Measurements from ENCODE around the gene ACP2.
A peak's percentile ranks its signal among the peaks of the same experiment; 100 is the strongest.

Gene ACP2

GRCh38 chr11:47258317-47258902 lies 9.8 kb upstream of the ACP2 start:
- H3K9ac ChIP-seq (ENCODE audit: low read length) = no peak overlapping the region
- H4K20me1 ChIP-seq (ENCODE audit: insufficient read depth, low read length) = no peaks in the 10 kb centered on the region
- H3K9me3 ChIP-seq (ENCODE audit: insufficient read depth, low read length) = no peaks in the 10 kb centered on the region
- no peaks in the 10 kb centered on the region for H3K79me2 ChIP-seq (ENCODE audit: low read length)
- no peaks in the 10 kb centered on the region for H3K4me1 ChIP-seq (ENCODE audit: low read length)
- H2AFZ ChIP-seq (ENCODE audit: low read depth, low read length) = no peak overlapping the region
- no peaks in the 10 kb centered on the region for H3K27me3 ChIP-seq (ENCODE audit: low read depth, low read length)
- H3K4me3 ChIP-seq (ENCODE audit: low read length) = no peak overlapping the region
- no peaks in the 10 kb centered on the region for H3K36me3 ChIP-seq (replicated peaks; ENCODE audit: low read depth, low read length)
- H3K27ac ChIP-seq (ENCODE audit: low read length) = no peak overlapping the region
- H3K4me2 ChIP-seq (ENCODE audit: low read length) = no peak overlapping the region
- TF ChIP-seq EZH2phosphoT487 (IDR thresholded peaks at IDR 0.05; ENCODE audit: low read depth) (no peak), CTCF (IDR thresholded peaks at IDR 0.05; ENCODE audit: low read depth, low read length) (no peak)

- no peak within 1 kb of the TSS for H3K27ac ChIP-seq (ENCODE audit: low read length)
Observed at GRCh38 chr11:47257517-47258316, 9.1 kb upstream of the ACP2 start, which contains the start of gene NR1H3. Gene NR1H3, plus strand, starts transcription at chr11:47257996. Its CDS starts 1,221 bp downstream, at chr11:47259217.

GRCh38 chr11:47257177-47257516 lies 8.5 kb upstream of the ACP2 start:
- Histone ChIP-seq H3K4me1 (ENCODE audit: low read length) (no peaks in the 10 kb centered on the region), H3K27ac (ENCODE audit: low read length) (no peak overlapping the region), H3K27me3 (ENCODE audit: low read depth, low read length) (no peaks in the 10 kb centered on the region), H3K4me3 (ENCODE audit: low read length) (no peak overlapping the region), H3K79me2 (ENCODE audit: low read length) (no peaks in the 10 kb centered on the region), H3K9me3 (ENCODE audit: insufficient read depth, low read length) (no peaks in the 10 kb centered on the region), H3K36me3 (replicated peaks; ENCODE audit: low read depth, low read length) (no peaks in the 10 kb centered on the region), H2AFZ (ENCODE audit: low read depth, low read length) (no peak overlapping the region), H3K4me2 (ENCODE audit: low read length) (no peak overlapping the region), H4K20me1 (ENCODE audit: insufficient read depth, low read length) (no peaks in the 10 kb centered on the region), H3K9ac (ENCODE audit: low read length) (no peak overlapping the region)
- no peak for TF ChIP-seq CTCF (IDR thresholded peaks at IDR 0.05; ENCODE audit: low read depth, low read length)
- TF ChIP-seq EZH2phosphoT487 (IDR thresholded peaks at IDR 0.05; ENCODE audit: low read depth) = no peak

More at GRCh38 chr11:47257517-47258316, 9.1 kb upstream of the ACP2 start, which contains the start of gene NR1H3:
- H3K9me3 ChIP-seq (ENCODE audit: insufficient read depth, low read length) = no peaks in the 10 kb centered on the region
- H3K4me1 ChIP-seq (ENCODE audit: low read length) = no peaks in the 10 kb centered on the region
- TF ChIP-seq CTCF (IDR thresholded peaks at IDR 0.05; ENCODE audit: low read depth, low read length) = peak; percentile 19; the same call in 1 of the 2 replicates
- TF ChIP-seq EZH2phosphoT487 (IDR thresholded peaks at IDR 0.05; ENCODE audit: low read depth) = no peak
- no peak within 1 kb of the TSS for H3K4me2 ChIP-seq (ENCODE audit: low read length)
- no peaks in the 10 kb centered on the region for H4K20me1 ChIP-seq (ENCODE audit: insufficient read depth, low read length)
- H3K9ac ChIP-seq (ENCODE audit: low read length) = no peak within 1 kb of the TSS
- no peak within 1 kb of the TSS for H2AFZ ChIP-seq (ENCODE audit: low read depth, low read length)
- no peaks in the 10 kb centered on the region for H3K79me2 ChIP-seq (ENCODE audit: low read length)
- no peaks in the 10 kb centered on the region for H3K27me3 ChIP-seq (ENCODE audit: low read depth, low read length)
- H3K4me3 ChIP-seq (ENCODE audit: low read length) = no peak within 1 kb of the TSS
- H3K36me3 ChIP-seq (replicated peaks; ENCODE audit: low read depth, low read length) = no peaks in the 10 kb centered on the region

- H3K4me3 ChIP-seq (ENCODE audit: low read length) = no peak overlapping the region
- H3K4me2 ChIP-seq (ENCODE audit: low read length) = no peak overlapping the region
- no peaks in the 10 kb centered on the region for H3K4me1 ChIP-seq (ENCODE audit: low read length)
- no peaks in the 10 kb centered on the region for H3K79me2 ChIP-seq (ENCODE audit: low read length)
- no peaks in the 10 kb centered on the region for H3K9me3 ChIP-seq (ENCODE audit: insufficient read depth, low read length)
- H3K27ac ChIP-seq (ENCODE audit: low read length) = no peak overlapping the region
- H2AFZ ChIP-seq (ENCODE audit: low read depth, low read length) = no peak overlapping the region
- H4K20me1 ChIP-seq (ENCODE audit: insufficient read depth, low read length) = no peaks in the 10 kb centered on the region
- no peaks in the 10 kb centered on the region for H3K36me3 ChIP-seq (replicated peaks; ENCODE audit: low read depth, low read length)
- no peaks in the 10 kb centered on the region for H3K27me3 ChIP-seq (ENCODE audit: low read depth, low read length)
- H3K9ac ChIP-seq (ENCODE audit: low read length) = no peak overlapping the region
- no peak for TF ChIP-seq CTCF (IDR thresholded peaks at IDR 0.05; ENCODE audit: low read depth, low read length)
- TF ChIP-seq EZH2phosphoT487 (IDR thresholded peaks at IDR 0.05; ENCODE audit: low read depth) = no peak
Observed at GRCh38 chr11:47256374-47256773, 7.8 kb upstream of the ACP2 start.

Measured in OCI-LY3 (cell line).